ENCODE measurements around the gene CCHCR1.
"Not testable (repeated sequence)": the region's sequence is repeated elsewhere in the genome, so short reads cannot be mapped to it uniquely, and the experiment has no call there.

Gene CCHCR1, protein sequence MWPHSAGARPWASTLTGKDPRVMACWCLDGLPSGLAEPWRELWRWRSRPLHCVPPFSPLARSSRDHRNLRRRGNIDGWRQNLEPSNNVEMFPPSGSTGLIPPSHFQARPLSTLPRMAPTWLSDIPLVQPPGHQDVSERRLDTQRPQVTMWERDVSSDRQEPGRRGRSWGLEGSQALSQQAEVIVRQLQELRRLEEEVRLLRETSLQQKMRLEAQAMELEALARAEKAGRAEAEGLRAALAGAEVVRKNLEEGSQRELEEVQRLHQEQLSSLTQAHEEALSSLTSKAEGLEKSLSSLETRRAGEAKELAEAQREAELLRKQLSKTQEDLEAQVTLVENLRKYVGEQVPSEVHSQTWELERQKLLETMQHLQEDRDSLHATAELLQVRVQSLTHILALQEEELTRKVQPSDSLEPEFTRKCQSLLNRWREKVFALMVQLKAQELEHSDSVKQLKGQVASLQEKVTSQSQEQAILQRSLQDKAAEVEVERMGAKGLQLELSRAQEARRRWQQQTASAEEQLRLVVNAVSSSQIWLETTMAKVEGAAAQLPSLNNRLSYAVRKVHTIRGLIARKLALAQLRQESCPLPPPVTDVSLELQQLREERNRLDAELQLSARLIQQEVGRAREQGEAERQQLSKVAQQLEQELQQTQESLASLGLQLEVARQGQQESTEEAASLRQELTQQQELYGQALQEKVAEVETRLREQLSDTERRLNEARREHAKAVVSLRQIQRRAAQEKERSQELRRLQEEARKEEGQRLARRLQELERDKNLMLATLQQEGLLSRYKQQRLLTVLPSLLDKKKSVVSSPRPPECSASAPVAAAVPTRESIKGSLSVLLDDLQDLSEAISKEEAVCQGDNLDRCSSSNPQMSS

GRCh38 chr6:31157513-31158139 lies at the start of gene CCHCR1:
Gene CCHCR1, minus strand, starts transcription at chr6:31157802. Its CDS starts 202 bp downstream, at chr6:31157600.
- peak; percentile 43 for DNase-seq

GRCh38 chr6:31205638-31206037 lies 48.0 kb upstream of the CCHCR1 start:
- DNase-seq, result no peak

GRCh38 chr6:31204751-31205145 lies 47.1 kb upstream of the CCHCR1 start:
- no peak for DNase-seq

- DNase-seq, result no peak
Observed at GRCh38 chr6:31203345-31203979, 45.9 kb upstream of the CCHCR1 start.

DNA sequence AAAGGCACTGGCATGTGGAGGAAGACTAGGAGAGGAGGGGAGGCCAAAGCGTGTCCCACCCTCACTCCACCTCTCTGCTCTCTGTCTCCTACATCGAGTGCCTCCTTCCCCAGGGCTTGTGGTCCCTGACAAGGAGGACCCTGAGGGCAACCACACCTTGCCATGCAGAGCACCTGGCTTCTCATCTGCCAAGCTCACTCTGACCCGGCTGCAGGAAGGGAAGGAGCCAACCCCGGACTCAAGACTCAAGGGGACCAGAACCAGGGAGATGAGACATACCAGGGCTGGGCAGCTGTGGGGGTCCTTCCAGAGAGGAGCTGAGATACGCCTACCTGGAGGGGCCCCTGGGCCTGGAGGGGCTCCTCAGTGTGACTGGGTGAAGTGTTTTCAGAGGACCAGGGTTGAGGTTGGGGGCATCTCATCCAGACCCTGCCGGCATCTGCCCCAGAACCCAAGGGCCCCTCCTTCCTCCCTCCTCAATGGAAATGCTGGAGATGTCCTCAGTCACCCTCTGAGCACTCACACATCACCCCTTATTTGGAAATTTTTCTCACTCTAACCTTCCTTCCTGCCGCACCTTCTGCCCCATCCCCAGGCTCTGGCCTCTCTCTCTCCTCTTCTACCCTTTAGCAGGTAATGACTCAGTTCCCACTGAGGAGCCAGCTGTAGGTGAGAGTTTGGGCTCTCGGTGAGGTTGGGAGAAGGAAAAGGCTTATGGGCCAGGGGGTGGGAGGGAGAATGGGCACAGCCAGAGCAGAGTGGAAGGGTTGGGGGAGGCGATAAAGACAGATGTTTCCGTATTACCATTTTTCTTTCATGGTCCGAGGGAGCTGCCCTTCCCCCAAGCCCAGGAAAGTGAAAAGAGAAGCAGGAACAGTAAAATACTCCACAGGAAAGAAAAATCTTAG lies 44.9 kb upstream of the CCHCR1 start:
- no peak for DNase-seq

DNA sequence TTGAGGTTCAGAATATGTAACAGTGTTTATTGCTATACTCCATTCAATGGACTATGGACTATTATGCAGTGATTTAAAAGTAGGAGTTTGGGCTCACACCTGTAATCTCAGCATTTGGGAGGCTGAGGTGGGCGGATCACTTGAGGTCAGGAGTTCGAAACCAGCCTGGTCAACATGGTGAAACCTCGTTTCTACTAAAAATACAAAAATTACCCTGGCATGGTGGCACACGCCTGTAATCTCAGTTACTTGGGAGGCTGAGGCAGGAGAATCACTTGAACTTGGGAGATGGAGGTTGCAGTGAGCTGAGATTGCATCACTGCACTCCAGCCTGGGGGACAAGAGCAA lies 41.5 kb upstream of the CCHCR1 start:
- not testable (repeated sequence) for DNase-seq

- peak; percentile 72 for DNase-seq
Observed at GRCh38 chr6:31197559-31198305, 40.1 kb upstream of the CCHCR1 start.

DNA sequence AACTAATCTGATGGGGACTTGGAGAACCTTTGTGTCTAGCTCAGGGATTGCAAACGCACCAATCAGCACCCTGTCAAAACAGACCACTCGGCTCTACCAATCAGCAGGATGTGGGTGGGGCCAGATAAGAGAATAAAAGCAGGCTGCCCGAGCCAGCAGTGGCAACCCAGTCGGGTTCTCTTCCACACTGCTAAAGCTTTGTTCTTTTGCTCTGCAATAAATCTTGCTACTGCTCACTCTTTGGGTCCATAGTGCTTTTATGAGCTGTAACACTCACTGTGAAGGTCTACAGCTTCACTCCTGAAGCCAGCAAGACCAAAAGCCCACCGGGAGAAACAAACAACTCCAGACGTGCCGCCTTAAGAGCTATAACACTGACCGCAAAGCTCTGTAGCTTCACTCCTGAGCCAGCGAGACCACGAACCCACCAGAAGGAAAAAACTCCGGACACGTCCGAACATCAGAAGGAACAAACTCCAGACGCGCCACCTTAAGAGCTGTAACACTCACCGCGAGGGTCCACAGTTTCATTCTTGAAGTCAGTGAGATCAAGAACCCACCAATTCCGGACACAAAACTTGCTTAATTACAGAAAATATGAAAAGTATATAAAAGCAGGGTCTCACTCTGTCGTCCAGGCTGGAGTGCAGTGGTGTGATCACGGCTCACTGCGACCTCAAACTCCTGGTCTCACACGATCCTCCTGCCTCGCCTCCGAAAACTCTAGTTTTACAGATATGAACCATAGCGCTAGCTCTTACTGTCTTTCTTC lies 38.8 kb upstream of the CCHCR1 start:
- DNase-seq, result not testable (repeated sequence)

DNA sequence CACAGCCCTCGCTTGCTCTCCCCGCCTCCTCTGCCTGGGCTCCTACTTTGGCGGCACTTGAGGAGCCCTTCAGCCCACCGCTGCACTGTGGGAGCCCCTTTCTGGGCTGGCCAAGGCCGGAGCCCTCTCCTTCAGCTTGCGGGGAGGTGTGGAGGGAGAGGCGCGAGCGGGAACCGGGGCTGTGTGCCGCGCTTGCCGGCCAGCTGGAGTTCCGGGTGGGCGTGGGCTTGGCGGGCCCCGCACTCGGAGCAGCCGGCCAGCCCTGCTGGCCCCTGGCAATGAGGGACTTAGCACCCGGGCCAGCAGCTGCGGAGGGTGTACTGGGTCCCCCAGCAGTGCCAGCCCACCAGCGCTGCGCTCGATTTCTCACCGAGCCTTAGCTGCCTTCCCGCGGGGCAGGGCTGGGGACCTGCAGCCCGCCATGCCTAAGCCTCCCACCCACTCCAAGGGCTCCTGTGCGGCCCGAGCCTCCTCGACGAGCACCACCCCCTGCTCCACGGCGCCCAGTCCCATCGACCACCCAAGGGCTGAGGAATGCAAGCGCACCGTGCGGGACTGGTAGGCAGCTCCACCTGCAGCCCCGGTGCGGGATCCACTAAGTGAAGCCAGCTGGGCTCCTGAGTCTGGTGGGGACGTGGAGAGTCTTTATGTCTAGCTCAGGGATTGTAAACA lies 37.8 kb upstream of the CCHCR1 start:
- DNase-seq, result not testable (repeated sequence)

GRCh38 chr6:31194061-31194834 lies 36.6 kb upstream of the CCHCR1 start:
- no peak for DNase-seq

- no peak for DNase-seq
Observed at GRCh38 chr6:31193206-31193605, 35.6 kb upstream of the CCHCR1 start.

DNA sequence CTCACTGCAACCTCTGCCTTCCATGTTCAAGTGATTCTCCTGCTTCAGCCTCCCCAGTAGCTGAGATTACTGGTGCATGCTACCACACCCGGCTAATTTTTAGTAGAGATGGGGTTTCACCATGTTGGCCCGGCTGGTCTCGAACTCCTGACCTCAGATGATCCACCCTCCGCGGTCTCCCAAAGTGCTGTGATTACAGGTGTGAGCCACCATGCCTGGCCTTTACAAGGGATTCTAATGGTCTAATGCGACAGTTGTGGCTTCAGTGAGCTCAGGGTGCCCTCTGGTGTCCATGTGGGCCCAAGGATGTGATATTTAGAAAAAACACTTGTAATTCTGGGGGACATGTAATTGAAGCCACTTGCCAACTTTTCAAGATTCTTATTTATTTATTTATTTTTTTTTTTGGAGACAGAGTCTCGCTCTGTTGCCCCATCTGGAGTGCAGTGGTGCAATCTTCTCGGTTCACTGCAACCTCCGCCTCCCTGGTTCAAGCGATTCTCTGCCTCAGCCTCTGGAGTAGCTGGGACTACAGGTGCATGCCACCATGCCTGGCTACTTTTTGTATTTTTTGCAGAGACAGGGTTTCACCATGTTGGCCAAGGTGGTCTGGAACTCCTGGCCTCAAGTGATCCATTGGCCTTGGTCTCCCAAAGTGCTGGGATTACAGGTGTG lies 35.0 kb upstream of the CCHCR1 start:
- DNase-seq, result peak; percentile 86

DNA sequence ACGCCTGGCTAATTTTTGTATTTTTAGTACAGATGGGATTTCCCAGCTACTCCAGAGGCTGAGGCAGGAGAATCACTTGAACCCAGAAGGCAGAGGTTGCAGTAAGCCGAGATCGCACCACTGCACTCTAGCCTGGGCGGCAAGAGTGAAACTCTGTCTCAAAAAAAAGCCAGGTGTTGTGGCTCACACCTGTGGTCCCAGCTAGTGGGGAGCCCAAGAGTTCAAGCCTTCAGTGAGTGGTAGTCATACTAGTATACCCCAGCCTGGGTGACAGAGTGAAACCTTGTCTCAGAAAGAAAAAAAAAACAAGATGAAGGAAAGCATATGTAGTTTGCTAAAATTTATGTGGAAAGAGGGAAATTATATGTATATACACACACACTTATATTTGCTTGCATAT lies 32.9 kb upstream of the CCHCR1 start:
- no peak for DNase-seq

- not testable (repeated sequence) for DNase-seq
Observed at GRCh38 chr6:31189223-31189622, 31.6 kb upstream of the CCHCR1 start.

DNA sequence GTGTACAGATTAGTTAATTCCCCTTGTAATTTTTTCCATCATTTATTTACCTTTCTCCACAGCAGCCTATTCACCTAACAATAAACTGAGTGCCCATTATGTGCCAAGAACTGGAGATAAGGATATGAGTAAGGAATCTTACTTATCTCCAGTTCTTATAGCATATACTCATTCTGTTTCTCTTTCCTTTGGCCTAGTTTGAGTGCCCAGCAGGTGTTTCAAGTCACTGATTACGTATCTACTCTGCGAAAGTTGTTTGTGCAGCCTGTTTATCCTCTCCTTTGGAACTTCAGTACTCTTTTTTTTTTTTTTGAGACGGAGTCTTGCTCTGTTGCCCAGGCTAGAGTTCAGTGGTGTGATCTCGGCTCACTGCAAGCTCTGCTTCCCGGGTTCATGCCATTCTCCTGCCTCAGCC lies 30.2 kb upstream of the CCHCR1 start:
- no peak for DNase-seq

DNA sequence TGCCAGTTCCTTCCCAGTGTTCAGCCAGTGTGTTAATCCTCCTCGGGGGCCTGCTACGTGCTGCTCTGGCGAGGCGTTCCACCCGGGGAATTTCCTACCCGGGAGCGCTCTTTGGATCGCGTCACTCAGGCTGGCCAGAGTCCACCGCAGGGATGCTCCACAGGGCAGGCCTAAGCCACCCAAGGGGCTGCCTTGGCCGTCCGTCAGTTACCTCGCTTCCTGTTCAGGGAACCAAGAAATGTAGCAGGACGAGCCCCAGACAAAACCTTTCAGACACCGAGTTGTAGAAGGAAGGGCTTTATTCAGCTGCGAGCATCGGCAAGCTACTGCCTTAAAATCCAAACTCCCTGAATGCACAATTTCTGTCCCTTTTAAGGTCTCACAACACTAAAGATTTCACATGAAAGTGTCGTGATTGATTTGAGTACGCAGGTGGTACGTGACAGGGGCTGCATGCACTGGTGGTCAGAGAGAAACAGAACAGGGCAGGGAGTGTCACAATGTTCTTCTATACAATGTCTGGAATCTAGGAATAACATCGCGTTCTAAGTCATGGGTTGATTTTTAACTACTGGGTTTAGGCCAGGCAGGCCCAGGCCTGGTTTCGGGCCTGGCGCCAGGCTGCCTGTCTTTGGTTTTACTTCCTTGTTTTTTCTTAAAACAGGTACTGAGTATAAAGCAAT lies 28.6 kb upstream of the CCHCR1 start:
- DNase-seq, result no peak

- DNase-seq, result not testable (repeated sequence)
Observed at GRCh38 chr6:31185695-31186051, 28.1 kb upstream of the CCHCR1 start.

DNA sequence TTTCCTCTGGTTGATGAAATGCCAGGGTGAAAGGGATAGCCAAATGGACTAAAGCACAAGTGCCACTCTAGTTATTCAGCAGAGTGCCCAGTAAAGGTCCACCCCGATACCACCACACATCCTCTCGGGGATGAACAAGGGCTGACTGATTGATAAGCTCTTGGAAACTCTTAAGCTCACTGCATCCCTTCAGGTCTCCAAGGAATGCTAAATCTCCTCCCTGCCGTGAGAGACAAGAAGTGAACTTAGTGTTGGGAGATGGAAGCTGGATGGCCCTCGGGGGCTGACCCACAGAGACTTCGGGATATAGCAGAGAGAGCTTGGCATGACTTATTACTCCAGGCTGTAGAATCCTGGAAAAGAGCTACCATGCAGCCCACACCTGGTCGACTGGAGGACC lies 26.3 kb upstream of the CCHCR1 start:
- not testable (repeated sequence) for DNase-seq

All from NCI-H82 (cell line).